Upper lobe of right lung (tissue), 1 donor: ENCODE results near the gene PNMA8A. TPM values are rescaled to one million over a fixed set of nuclear protein-coding genes. Genes with fewer than 3 reads are reported as not detected.
A peak's percentile ranks its signal among the peaks of the same experiment; 100 is the strongest.

Experiments used
- ATAC-seq: fragments of 200-7000 bp; cut with Tn5 transposase; one replicate; pipeline ENCODE4 v1.9.1; 2020; ENCODE audit warnings: mild to moderate bottlenecking, moderate library complexity
- DNase-seq: peaks from one replicate; pipeline ENCODE4 v3.0.0-alpha.2; 2020
- H3K27ac ChIP-seq: fragments of 200-600 bp; one replicate; pipeline ENCODE4 v1.8.0; 2022
- H3K27me3 ChIP-seq: fragments of 200-600 bp; one replicate; pipeline ENCODE4 v1.8.0; 2022; ENCODE audit warnings: mild to moderate bottlenecking
- H3K36me3 ChIP-seq: fragments of 200-600 bp; one replicate; pipeline ENCODE4 v1.8.0; 2022
- H3K4me1 ChIP-seq: fragments of 200-600 bp; one replicate; pipeline ENCODE4 v1.8.0; 2022
- H3K4me3 ChIP-seq: fragments of 200-600 bp; one replicate; pipeline ENCODE4 v1.8.0; 2022; ENCODE audit warnings: mild to moderate bottlenecking
- H3K9me3 ChIP-seq: fragments of 200-600 bp; one replicate; pipeline ENCODE4 v1.8.0; 2022
- CTCF ChIP-seq: fragments of 200-600 bp; IDR thresholded peaks from one replicate; pipeline ENCODE4 v1.8.0; 2022; ENCODE audit warnings: antibody characterized with exemption
- intact Hi-C: fragments of 100-400 bp; cut with DNase I; formaldehyde crosslinking; loops from one replicate; pipeline ENCODE4 v1.11.0; 2022
- total RNA-seq: library from RNA; stranded (reverse); fragmentation: NEBNext Ultra II Directional; extraction: Animal tissue kit (Norgen Biotek cat#: 25700); gene quantifications from one replicate; pipeline ENCODE4 v1.2.1, GENCODE V29; 2021
- donor health status: DM: no; HTN: yes; CAD: no; lungs with severe emphysema.

The PNMA8A gene
- total RNA-seq, 1 donor from 2014 or later = 1.8 TPM

GRCh38 chr19:46461537-46461936 lies 9.8 kb downstream of the PNMA8A start:
- Histone ChIP-seq H3K9me3 (no peaks in the 10 kb centered on the region), H3K27me3 (peaks cover 8% of the 10 kb centered on the region), H3K36me3 (no peaks in the 10 kb centered on the region), H3K4me3 (no peak overlapping the region), H3K4me1 (no peaks in the 10 kb centered on the region), H3K27ac (no peak overlapping the region)
- no peak for ATAC-seq
- no peak for TF ChIP-seq CTCF
- no peak for DNase-seq
- intact Hi-C loops = no loop called here

- ATAC-seq (no peak), DNase-seq (peak; percentile 9)
- Histone ChIP-seq H3K27ac (no peak overlapping the region), H3K27me3 (peaks cover 8% of the 10 kb centered on the region), H3K36me3 (no peaks in the 10 kb centered on the region), H3K9me3 (no peaks in the 10 kb centered on the region), H3K4me3 (no peak overlapping the region), H3K4me1 (no peaks in the 10 kb centered on the region)
- no peak for TF ChIP-seq CTCF
- intact Hi-C loops = no loop called here
Measured at GRCh38 chr19:46460981-46461380, 10.4 kb downstream of the PNMA8A start.

DNA sequence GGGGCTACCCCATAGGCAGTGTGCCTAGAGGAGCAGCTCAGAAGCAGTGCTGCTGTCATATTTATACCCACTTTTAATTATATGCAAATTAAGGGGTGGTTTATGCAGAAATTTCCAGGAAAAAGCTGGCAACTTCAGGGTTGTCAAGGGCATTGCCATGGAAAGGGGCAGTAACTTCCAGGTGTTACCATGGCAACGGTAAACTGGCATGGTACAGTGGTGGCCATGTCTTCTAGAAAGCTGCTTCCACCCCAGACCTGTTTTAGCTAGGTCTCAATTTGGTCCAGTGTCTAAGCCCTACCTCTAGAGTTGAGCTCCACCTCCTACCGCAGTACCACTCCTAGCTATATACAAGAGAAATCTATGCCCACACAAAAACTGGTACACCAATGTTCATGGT lies 11.3 kb downstream of the PNMA8A start:
- intact Hi-C loops = no loop called here
- ATAC-seq (no peak), DNase-seq (no peak)
- H3K36me3 ChIP-seq = no peaks in the 10 kb centered on the region
- H3K4me1 ChIP-seq = no peaks in the 10 kb centered on the region
- H3K4me3 ChIP-seq = no peak overlapping the region
- H3K27ac ChIP-seq = no peak overlapping the region
- H3K27me3 ChIP-seq = peaks cover 8% of the 10 kb centered on the region
- TF ChIP-seq CTCF = no peak
- H3K9me3 ChIP-seq = no peaks in the 10 kb centered on the region

- intact Hi-C loops = no loop called here
- Histone ChIP-seq H3K27ac (no peak overlapping the region), H3K27me3 (peaks cover 8% of the 10 kb centered on the region), H3K36me3 (no peaks in the 10 kb centered on the region), H3K4me3 (no peak overlapping the region), H3K4me1 (no peaks in the 10 kb centered on the region), H3K9me3 (no peaks in the 10 kb centered on the region)
- no peak for ATAC-seq
- no peak for TF ChIP-seq CTCF
- peak; percentile 11 for DNase-seq
Measured at GRCh38 chr19:46456930-46457329, 14.4 kb downstream of the PNMA8A start.

DNA sequence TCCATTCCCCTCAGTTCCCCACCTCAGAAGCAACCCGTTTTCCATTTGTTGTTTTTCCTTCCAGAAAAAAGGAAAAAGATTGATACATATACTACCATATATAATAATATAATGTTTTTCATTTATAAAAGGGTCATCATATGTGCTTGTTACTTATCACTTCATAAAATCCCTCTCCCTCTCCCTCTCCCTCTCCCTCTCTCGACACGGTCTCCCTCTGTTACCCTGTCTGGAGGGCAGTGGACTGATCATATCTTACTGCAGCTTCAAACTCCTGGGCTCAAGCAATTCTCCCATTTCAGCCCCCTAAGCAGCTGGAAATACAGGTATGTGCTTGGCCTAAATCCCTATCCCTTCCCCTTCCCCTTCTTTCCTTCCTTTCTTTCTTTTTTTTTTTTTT lies 17.1 kb downstream of the PNMA8A start:
- peaks cover 5% of the 10 kb centered on the region for H3K27me3 ChIP-seq
- TF ChIP-seq CTCF = no peak
- peak; percentile 2 for DNase-seq
- no peaks in the 10 kb centered on the region for H3K36me3 ChIP-seq
- no peak for ATAC-seq
- intact Hi-C loops = no loop called here
- H3K9me3 ChIP-seq = no peaks in the 10 kb centered on the region
- no peak overlapping the region for H3K27ac ChIP-seq
- H3K4me3 ChIP-seq = no peak overlapping the region
- no peaks in the 10 kb centered on the region for H3K4me1 ChIP-seq

- Histone ChIP-seq H3K27me3 (peaks cover 4% of the 10 kb centered on the region), H3K27ac (no peak overlapping the region), H3K4me1 (no peaks in the 10 kb centered on the region), H3K36me3 (no peaks in the 10 kb centered on the region), H3K9me3 (no peaks in the 10 kb centered on the region), H3K4me3 (no peak overlapping the region)
- intact Hi-C loops = no loop called here
- DNase-seq (peak; percentile 6), ATAC-seq (no peak)
- no peak for TF ChIP-seq CTCF
Measured at GRCh38 chr19:46453661-46454060, 17.7 kb downstream of the PNMA8A start.
